HG02798 (cell line): Measurements from ENCODE around the gene DBN1.

ENCODE experiments used
- ATAC-seq: cut with Tn5 transposase; IDR thresholded peaks from one replicate; pipeline ENCODE4 v1.9.1; 2021; ENCODE audit warnings: mild to moderate bottlenecking; ENCODE audit not compliant: unreplicated experiment, poor library complexity

DBN1 gene

GRCh38 chr5:177473443-177474001 is at the start of gene DBN1:
TSS of gene DBN1 (minus strand) at chr5:177473634. CDS start at chr5:177473521, 113 bp downstream.
- peak; percentile 35 for ATAC-seq

- no peak for ATAC-seq
Observed at GRCh38 chr5:177520916-177521513, 47.6 kb upstream of the DBN1 start.

- no peak for ATAC-seq
Observed at GRCh38 chr5:177520271-177520670, 46.8 kb upstream of the DBN1 start.

GRCh38 chr5:177519463-177520235 is 46.2 kb upstream of the DBN1 start:
- no peak for ATAC-seq

GRCh38 chr5:177516601-177517568 is 43.5 kb upstream of the DBN1 start, which contains the start of gene DDX41:
TSS of gene DDX41 (minus strand) at chr5:177516961. CDS start at chr5:177516945, 16 bp downstream.
- ATAC-seq: peak; percentile 84

GRCh38 chr5:177515580-177515979 is 42.1 kb upstream of the DBN1 start:
- ATAC-seq: no peak

- ATAC-seq: no peak
Observed at GRCh38 chr5:177514541-177514940, 41.1 kb upstream of the DBN1 start.

GRCh38 chr5:177513500-177513899 is 40.1 kb upstream of the DBN1 start:
- ATAC-seq: no peak

GRCh38 chr5:177512736-177513380 is 39.4 kb upstream of the DBN1 start:
- ATAC-seq: no peak

- no peak for ATAC-seq
Observed at GRCh38 chr5:177511796-177512675, 38.6 kb upstream of the DBN1 start.

- ATAC-seq: no peak
Observed at GRCh38 chr5:177511181-177511580, 37.7 kb upstream of the DBN1 start.

- peak; percentile 34 for ATAC-seq
Observed at GRCh38 chr5:177510567-177511053, 37.2 kb upstream of the DBN1 start.

- ATAC-seq: peak; percentile 47
Observed at GRCh38 chr5:177509991-177510566, 36.6 kb upstream of the DBN1 start.

GRCh38 chr5:177509381-177509951 is 36.0 kb upstream of the DBN1 start, which contains the start of gene DOK3:
TSS of gene DOK3 (minus strand) at chr5:177509826. CDS start at chr5:177509540, 286 bp downstream.
- ATAC-seq: peak; percentile 30

- peak; percentile 31 for ATAC-seq
Observed at GRCh38 chr5:177508837-177509236, 35.4 kb upstream of the DBN1 start.

- no peak for ATAC-seq
Observed at GRCh38 chr5:177508221-177508611, 34.8 kb upstream of the DBN1 start.

GRCh38 chr5:177507596-177508220 is 34.3 kb upstream of the DBN1 start:
- ATAC-seq: no peak
